Tongue (tissue), 2 donors: ENCODE results near the gene SLC7A9. TPM values are rescaled to one million over a fixed set of nuclear protein-coding genes. Genes with fewer than 3 reads are reported as not detected.
"Not testable (repeated sequence)": the region's sequence is repeated elsewhere in the genome, so short reads cannot be mapped to it uniquely, and the experiment has no call there.

Experiments
- DNase-seq: peaks from one replicate; pipeline ENCODE4 v3.0.0-alpha.2; 2015
- total RNA-seq: library from RNA; depleted of rRNA; stranded (reverse); fragments of >200 nt; gene quantifications from one replicate; pipeline ENCODE4 v1.2.3, GENCODE V29; 2014

SLC7A9 gene
- total RNA-seq, 1 donor from 2014 or later = not detected

DNA sequence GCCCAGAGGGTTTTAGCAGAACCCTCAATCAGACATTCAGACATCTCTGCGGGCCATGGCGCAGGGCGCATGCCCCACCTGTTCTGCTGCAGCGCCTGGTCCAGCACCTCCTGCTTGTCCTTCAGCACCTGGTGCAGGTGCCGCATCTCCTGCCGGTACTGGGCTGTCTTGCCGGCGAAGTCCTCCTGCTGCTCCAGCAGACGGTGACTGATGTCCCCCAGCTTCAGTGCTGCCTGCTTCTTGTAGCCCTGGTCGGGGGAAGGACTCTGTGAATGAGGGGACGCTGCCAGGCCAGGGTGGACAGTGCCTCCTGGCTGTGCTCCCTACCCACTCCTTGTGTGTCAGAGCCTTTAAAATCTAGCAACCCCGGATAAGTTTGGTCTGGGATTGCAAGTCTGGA lies 12.2 kb upstream of the SLC7A9 start:
- DNase-seq = no peak

DNA sequence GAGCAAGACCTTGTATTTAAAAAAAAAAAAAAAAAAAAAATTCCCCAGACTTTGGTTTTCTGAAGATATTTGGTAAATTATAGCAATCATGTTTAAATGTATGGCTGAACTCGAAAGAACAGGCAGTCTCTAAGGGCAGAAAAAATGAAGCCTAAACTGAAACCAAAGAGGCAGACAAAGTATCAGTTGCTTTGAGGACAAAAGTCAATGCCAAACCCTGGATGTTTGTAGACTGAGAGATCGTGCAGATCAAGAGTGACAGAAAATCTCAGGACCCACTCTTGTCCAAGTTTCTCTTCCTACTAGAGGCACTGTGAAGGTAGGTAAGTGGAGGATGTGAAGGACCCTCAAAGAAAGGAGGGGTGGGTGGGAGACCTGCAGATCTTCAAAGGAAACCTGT lies 11.1 kb upstream of the SLC7A9 start:
- DNase-seq = no peak

DNA sequence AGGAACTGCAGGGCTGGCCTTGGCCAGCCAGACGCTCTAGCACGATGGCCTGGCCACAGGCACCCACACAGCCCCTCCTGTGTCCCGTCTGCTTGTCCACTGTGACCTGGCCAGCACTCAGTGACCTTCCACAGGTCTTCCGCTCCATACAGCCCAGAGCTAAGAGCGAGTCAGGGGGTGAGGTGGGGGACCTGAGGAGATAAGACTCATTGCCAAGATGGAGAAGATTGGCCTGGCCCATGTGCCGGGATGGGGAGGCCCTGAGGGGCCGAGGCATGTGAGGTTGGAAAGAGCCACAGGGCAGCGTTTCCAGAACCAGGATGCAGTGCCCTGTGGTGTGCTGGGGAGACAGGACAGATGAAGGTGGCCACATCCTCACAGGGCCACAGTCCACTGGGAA lies 10.2 kb upstream of the SLC7A9 start:
- no peak for DNase-seq

DNA sequence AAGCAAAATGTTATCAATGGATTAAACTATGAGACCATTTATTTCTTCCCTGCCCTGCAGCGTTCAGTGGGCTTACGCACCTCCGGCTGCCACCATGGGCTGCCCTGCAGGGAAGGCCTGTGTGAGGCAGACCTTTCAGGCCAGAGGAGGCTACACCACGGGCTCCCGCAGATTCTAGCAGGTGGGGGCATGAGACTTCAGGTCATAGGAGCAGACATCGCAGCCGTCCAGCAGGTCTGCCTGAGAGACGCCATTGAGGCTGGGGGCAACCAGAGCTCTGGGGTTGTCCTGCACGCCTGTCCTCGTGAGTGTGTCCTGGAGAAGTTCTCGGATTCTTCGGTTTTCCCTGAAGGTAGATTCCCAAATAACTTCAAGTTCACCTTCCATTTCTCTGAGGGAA lies 9.4 kb upstream of the SLC7A9 start:
- DNase-seq = no peak

DNA sequence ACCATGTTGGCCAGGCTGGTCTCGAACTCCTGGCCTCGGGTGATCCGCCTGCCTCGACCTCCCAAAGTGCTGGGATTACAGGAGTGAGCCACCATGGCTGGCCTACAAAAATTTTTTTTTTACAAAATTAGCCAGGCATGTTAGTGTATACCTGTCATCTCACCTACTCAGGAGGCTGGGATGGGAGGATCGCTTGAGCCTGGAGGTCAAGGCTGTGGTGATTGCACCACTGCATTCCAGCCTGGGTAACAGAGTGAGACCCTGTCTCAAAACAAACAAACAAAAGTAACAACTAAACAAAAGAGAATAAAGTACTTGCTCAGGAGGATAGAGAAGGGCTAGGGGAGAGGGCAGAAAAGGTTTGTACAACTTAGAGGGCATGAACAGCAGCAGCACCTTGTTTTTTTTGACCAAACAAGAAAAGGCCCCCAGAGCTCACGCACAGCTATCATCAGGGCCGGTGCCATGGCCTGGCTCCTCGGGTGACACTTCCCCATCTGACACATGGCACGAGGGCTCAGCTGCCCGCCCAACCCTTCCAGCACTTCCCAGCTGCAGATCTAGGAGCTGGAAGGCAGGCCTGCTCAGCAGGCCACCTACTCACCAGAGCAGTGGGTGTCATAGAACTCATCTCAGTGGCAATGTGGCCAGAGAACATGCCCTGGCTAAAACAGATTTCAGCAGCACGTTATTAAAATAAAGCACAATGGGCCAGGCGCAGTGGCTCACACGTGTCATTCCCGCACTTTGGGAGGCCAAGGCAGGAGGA lies 8.6 kb upstream of the SLC7A9 start:
- DNase-seq = no peak

DNA sequence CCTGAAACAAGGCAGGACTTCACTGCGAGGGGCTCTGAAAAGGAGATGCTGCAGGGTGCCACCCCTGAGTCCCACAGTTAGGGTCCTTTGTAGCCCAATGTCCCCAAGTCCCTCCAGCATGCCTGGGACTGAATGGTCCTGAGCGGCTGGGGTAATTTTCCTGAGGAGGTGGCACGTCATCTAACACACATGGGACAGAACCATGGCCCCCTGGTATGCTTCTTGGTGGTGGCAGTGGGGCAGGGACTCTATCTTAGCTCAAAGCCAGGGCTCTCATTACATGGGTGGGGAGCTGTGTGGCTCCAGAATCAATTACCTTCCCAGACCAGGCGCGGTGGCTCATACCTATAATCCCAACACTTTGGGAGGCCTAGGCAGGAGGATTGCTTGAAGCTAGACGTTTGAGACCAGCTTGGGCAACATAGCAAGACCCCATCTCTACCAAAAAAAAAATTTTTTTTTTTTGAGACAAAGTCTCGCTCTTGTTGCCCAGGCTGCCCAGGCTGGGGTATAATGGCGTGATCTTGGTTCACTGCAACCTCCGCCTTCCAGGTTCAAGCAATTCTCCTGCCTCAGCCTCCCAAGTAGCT lies 7.9 kb upstream of the SLC7A9 start:
- DNase-seq = no peak

DNA sequence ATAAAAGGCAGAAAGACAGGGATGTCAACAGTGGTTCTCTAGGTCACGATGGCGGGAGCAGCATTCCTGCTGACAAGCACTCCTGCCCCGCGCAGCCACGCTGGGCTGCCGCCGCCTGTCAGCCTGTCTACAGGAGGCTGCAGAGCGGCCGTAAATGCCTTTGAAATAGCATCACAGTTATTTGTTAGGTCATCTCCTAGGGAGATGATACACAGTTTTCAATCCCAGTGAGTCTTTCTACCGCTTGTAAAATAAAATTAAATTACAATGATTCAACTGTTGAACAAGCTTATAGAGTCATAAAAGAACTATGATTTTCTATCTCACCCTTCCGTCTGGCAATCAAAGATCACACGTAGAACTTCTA lies 7.3 kb upstream of the SLC7A9 start:
- no peak for DNase-seq

DNA sequence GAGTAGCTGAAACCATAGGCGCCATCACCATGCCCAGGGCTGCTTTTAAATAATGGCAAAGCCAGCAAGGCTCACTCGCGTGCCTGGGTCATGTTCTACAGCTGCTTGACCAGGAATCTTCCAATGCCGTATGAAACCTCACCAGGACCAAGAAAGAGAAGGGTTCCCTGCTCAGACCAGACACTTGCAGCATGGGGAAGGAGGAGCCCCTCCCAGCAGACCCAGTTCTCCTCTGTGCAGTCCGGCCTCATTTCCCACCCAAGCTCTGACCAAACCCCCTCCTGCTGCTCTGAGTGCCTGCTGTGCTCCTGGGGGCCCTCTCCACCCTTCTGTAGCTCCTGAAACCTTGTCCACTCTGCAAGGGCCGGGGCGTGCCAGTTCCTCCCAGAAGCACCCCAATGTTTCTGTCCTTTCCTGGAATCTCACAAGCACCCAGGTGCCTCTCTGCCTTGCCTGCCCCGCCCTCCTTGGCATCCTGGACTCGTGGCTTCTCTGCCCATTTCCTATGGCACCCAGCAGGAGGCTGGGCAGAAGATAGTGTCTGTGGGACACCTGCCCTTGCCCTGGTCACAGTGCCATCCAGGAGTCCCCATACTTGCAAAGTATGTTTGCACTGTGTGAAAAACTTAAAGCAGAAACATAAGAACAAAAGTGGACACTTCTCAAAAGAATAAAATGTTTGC lies 6.8 kb upstream of the SLC7A9 start:
- no peak for DNase-seq

DNA sequence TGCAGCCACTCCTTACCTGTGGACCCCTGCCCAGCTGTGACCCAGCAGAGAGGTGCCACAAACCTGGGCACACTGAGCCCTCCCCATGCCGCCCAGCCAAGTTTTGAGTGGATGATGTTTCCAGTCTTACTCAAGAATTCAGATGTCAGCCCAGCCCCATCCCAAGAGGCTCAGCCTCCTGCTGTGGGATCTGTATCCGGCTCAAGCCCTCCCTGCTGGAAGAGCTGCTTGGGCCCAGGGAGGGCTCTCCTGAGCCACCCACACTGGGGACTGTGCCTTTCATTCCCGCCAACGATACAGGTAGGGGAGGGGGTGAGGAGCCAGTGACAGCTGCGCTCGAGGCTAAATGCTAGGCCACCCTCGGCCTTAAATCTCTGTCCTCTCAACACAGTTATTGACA lies 5.9 kb upstream of the SLC7A9 start:
- DNase-seq = no peak

DNA sequence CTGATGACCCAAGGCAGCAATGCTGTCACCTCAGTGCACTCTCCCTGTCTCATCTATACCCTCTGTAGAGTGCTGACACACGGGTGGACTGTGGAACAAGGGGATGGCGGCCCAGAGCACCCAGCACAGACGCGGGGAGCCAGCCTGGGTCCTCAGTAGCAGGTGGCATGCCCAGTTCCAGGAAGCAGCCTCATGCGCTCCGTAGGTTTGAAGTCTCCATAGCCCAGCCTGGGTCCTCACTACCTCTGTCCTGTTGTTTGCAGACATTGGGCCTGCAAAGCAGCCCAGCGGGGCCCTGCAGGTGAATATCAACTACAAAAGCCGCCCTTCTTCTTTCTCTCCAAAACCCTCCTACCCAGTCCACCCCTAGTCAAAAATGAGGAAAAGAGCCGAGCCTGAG lies 5.0 kb upstream of the SLC7A9 start:
- DNase-seq = no peak

DNA sequence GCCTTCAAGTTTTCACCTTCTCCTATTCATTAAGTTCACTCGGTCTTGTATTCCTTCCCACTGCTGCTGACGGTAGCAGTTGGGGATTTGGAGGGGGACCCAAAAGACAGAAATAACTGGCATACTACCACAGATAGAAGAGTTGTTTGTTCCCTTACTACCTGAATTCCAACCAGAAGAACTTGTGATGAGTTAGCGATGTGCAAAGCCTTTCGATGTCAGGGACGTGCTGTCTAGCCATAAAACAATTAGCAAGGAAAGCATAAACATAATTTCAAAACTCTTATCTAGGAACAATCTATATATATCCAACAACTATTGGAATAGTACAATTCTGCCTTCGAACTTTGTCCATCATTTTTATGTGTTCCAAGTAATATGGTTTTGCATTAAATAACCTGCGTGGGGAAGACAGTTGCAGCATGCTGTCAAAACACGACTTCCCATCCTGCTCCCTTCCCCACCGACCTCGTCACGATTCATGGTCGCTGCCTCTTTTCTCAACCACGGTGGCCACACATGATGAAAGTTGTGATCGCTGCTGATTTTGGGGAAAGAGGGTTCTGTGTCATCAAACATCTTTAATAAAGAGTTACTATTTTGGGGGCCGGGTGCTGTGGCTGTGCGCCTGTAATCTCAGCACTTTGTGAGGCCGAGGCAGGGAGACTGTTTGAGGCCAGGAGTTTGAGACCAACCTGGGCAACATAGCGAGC lies 3.8 kb upstream of the SLC7A9 start:
- no peak for DNase-seq

DNA sequence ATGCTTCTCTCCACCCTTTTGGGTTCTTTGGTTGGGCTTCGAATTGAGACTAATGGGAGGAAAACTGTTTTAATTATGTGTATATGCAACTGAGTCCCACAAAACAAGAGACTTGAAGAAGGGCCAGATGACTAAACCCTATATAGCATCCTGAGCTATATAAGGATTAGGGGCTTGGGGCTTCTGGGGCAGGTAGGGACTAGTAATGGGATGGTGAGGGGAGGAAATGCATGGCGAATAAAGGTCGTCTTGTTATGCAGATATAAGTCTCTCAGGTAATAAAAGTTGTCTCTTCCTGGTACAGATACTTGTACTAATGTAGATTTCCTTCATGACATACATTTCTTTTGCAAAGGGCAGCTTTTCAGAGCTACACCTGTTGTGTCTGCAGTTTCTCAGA lies 2.8 kb upstream of the SLC7A9 start:
- no peak for DNase-seq

DNA sequence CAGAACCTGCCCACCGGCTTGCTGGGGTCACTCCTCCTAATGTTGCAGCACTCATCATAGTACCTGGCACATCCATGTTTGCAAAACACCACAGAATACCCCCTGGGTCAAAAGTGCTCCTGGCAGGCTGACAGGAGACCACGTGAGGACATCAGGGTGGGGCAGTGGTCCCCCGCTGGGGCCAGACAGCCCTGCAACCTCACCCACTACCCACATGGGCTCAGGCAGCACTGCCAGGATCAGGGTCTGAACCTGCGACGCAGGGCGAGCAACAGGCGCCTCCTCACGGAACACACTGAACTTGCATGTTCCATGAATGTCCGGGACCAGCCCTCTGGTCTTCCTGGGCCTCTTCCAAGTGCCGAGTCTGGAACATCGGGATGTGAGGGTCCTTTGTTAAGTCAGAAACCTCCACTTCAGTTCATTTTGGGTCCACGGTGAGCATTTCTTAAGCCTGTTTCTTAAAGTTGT lies 1.4 kb upstream of the SLC7A9 start:
- DNase-seq = peak; percentile 45

DNA sequence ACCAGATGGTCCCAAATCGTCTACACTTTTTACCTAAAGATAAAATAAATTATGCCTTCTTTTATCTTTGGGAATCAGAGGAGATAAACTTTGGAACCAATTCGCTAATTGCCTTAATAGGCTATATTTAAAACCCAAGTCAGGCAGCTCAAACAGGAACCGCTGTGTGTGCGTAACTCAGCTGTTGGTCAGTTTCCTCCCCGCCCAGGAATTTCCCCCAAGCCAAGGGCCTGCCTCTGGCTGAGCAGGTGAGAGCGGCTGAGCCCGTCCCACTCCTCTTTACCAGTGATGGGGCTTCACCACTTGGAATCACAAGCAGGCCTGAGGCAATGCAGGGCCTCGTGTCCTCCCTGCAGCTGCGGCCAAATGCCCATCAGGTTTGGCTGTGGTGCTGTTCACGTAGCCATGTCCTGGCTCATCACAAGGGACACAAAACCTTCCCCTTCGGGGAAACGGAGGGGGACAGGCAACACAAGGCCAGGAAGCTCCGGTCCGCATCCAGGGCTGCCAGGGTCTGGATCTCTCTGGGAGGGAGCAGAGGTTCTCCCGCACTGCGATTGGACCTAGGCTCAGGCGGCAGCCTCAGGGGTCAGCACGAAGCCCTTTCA lies 503 bp upstream of the SLC7A9 start:
- no peak for DNase-seq

DNA sequence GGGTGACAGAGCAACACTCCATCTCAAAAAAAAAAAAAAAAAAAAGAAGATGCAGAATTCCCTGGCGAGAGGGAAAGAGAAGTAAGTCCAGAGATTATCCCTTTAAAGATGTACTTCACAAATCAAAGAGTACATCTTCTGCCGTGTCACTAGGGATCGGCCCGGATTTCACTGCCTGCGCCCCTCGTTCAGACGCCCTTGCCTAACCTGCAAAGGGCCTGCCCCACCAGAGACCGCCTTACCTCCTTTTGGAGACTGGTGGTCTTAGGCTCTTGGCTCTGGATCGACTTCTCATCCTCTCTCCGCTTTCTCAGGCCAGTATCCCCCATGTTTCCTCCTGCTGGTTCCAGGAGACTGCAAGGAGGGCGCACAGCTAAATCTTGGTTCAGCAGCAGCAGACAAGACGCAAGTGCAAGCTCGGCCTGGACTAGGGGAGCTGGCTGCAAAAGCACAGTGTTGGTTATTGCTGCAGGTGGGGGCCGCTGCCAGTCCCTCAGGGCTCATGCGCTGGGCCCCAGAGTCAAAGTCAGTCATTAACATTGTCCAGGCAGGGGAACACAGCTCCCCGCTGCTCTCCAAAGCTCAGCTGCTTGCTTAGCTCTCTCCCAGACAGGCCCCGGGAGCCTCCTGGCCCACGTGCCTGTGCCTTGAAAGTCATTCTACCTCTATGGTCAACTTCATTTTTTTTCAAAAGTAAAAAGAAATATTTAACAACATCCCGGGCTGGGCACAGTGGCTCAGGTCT lies 1.2 kb downstream of the SLC7A9 start:
- no peak for DNase-seq

DNA sequence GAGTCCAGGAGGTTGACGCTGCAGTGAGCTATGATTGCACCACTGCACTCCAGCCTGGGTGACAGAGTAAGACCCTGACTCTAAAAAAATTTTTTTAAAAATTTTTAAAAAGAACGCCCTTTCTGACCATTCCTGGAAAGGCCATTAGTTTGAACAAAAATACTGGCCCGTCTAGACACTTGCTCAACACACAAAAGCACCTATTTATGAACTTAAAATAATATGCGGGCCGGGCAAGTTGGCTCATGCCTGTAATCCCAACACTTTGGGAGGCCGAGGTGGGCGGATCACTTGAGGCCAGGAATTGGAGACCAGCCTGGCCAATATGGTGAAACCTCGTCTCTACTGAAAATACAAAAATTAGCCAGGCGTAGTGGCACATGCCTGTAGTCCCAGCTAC lies 2.1 kb downstream of the SLC7A9 start:
- not testable (repeated sequence) for DNase-seq

DNA sequence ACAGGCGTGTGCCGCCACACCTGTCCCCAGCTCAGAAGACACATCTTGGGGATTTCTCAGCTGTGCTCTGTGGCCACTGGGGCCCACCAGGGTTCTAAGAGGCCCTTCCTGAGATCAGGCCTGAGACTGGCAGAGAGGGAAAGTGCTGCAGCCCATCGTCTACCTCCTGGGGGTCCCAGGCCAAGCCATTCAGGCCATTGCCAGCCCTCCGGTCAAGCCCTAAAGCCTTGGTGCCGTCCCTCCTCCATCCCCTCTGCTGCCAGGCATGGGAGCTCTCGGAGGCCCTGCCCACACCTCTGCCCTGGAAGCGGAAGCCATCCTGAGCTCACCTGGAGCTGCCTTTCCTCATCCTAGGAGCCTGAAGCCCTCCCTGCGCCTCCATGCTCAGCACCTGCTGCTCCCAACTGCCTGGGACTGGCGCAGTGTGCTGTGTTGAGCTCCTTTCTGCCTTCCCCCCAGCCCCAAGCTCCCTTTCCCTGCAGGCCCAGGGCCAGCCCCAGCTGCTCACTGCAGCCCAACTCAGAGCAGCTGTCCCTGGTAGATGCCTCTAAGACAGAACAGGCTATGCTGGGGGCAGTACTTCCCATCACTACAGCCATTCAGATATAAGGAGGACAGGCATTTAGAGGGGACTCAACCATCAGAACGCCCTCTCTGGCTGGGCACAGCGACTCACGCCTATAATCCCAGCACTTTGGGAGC lies 2.9 kb downstream of the SLC7A9 start:
- peak; percentile 75 for DNase-seq

DNA sequence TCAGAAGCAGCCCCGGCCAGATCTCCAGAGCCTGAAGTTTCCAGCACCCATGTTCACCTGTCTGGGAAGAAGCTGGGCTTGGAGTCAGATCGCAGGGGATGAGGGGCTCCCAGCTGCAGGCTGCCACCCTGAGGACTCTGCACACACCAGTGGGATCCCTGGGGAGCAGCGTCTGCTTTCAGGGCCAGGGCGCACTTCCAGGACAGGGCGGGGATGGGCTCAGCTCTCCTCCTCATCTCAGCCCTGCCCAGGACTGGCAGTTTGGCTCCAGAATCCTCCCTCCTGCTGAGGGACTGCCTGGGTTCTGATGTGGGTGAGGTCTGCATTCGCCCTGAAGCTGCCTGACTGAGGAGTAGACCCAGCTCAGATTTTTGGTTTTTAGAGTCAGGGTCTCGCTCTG lies 3.5 kb downstream of the SLC7A9 start:
- no peak for DNase-seq

DNA sequence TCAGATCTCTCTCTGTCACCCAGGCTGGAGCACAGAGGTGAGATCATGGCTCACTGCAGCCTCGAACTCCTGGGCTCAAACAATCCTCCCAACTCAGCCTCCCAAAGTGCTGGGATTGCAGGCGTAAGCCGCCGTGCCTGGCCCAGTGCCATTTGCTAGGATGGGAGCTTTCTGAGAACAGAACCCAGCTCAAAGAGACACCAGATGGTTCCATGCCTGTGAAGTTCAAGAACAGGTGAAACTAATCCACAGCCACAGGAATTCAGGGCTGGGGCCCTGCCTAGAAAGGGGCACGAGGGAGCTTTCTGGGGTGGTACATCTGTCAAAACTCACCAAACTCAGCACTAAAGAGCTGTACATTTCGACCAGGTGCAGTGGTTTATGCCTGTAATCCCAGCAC lies 4.2 kb downstream of the SLC7A9 start:
- DNase-seq = peak; percentile 58

DNA sequence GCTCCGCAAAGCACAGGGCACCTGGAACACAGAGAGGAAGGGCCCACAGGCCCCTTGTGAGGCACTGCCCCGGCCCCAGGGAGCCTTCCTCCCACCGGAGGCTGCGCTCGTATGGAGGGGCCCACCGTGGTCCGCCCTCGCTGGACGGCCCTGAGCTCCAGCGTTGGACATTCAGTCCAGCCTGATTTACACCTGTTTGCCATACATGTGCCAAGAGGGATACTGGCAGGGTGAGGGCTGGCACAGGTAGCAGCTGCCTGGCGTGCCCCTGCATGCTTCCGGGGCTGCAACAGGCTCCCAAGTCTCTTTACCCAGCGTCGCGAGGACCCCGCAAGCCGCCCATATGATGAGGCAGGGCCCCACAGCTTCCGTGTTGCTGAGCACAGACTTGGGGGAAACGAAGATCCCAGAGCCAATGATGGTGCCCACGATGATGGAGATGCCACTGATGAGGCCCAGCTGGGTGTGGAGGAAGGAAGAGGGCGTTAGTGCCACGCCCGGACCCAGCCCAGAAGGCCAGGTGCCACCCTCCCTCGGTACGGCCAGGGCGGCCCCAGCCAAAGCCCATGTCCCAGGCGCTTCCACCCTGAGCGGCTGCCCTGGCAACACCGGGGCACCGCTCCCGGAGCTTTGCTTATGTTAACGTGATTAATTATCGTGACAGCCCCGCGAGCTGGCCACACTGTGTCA lies 5.1 kb downstream of the SLC7A9 start:
- no peak for DNase-seq

DNA sequence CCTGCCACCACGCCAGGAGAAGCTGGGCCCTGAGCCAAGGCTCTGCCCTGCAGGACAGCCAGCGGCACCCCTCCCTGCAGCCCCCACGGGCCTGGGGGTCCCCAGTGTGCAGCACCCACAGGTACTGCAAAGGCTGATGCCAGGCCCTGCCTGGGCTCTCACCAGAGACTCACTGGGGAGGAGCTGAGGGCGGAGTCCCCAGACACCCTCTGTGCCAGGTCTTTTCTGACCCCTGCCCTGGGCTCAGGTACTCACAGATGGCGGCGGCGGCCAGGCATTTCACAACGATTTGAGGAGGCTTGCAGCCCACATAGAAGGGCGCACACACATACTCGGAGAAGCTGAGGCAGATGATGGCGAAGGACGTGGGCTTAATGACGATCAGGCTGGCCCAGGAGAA lies 5.7 kb downstream of the SLC7A9 start:
- DNase-seq = no peak
